PC-9 (cell line): ENCODE measurements around the gene ATP6V1E1. TPM values are rescaled to one million over a fixed set of nuclear protein-coding genes. Genes with fewer than 3 reads are reported as not detected.
"Not testable (repeated sequence)": the region's sequence is repeated elsewhere in the genome, so short reads cannot be mapped to it uniquely, and the experiment has no call there.

Experiments
- BruUV-seq: library from RNA; stranded (reverse); fragments of 400-500 nt; replicated peaks from 2 replicates; lab custom pipeline; 2021; lab: Mats Ljungman, UMichigan
- CTCF ChIA-PET: fragments of 300-600 bp; sonication (Branson Sonifier 250); formaldehyde crosslinking; loops from one replicate; lab custom pipeline; 2022; ENCODE audit warnings: antibody characterized with exemption; lab: Charles Lee
- POLR2A ChIA-PET: fragments of 300-600 bp; sonication (Branson Sonifier 250); formaldehyde crosslinking; loops from one replicate; lab custom pipeline; 2022; ENCODE audit warnings: antibody characterized with exemption; ENCODE audit not compliant: unreplicated experiment; lab: Charles Lee
- DNase-seq, 2 experiments: peaks; one replicate each; pipeline versions ENCODE4 v3.0.0 to v3.0.0-alpha.2; 2015 to 2022; ENCODE audit warnings: mixed read lengths in 1 of 2
- H2AFZ ChIP-seq: fragments of 200-600 bp; sonication (generic); 2 replicates; pipeline ENCODE4 v1.8.1; 2017; ENCODE audit warnings: antibody characterized with exemption
- H3F3A ChIP-seq: fragments of 200-600 bp; sonication (generic); 2 replicates; pipeline ENCODE4 v1.8.1; 2017; ENCODE audit warnings: antibody characterized with exemption, mild to moderate bottlenecking, low read depth; ENCODE audit not compliant: insufficient read depth
- H3K27ac ChIP-seq: fragments of 200-600 bp; sonication (generic); 2 replicates; pipeline ENCODE4 v1.6.1; 2016; ENCODE audit warnings: mixed run types
- H3K27me3 ChIP-seq: fragments of 200-600 bp; sonication (generic); 2 replicates; pipeline ENCODE4 v1.6.1; 2016; ENCODE audit warnings: low read depth, mixed run types; ENCODE audit not compliant: insufficient read depth
- H3K36me3 ChIP-seq: fragments of 200-600 bp; sonication (generic); 2 replicates; pipeline ENCODE4 v1.6.1; 2016; ENCODE audit warnings: low read depth, mixed run types
- H3K4me1 ChIP-seq: fragments of 200-600 bp; sonication (generic); replicated peaks from 2 replicates; pipeline ENCODE4 v1.6.1; 2016; ENCODE audit warnings: mixed run types; ENCODE audit not compliant: insufficient read depth
- H3K4me2 ChIP-seq: fragments of 200-600 bp; sonication (generic); 2 replicates; pipeline ENCODE4 v1.6.1; 2017; ENCODE audit warnings: mixed run types
- H3K4me3 ChIP-seq: fragments of 200-600 bp; sonication (generic); 2 replicates; pipeline ENCODE4 v1.6.1; 2016; ENCODE audit warnings: mixed run types
- H3K79me2 ChIP-seq: fragments of 200-600 bp; sonication (generic); 2 replicates; pipeline ENCODE4 v1.6.1; 2017; ENCODE audit warnings: low read depth, mixed run types
- H3K9me2 ChIP-seq: fragments of 200-600 bp; sonication (generic); 2 replicates; pipeline ENCODE4 v1.8.1; 2017; ENCODE audit warnings: mild to moderate bottlenecking; ENCODE audit not compliant: insufficient read depth
- H3K9me3 ChIP-seq: fragments of 200-600 bp; sonication (generic); 2 replicates; pipeline ENCODE4 v1.8.1; 2016; ENCODE audit warnings: low read depth; ENCODE audit not compliant: insufficient read depth
- H4K20me1 ChIP-seq: fragments of 200-600 bp; sonication (generic); 2 replicates; pipeline ENCODE4 v1.8.1; 2017; ENCODE audit not compliant: insufficient read depth
- CTCF ChIP-seq: fragments of 200-600 bp; sonication (generic); conservative IDR thresholded peaks from 2 replicates; pipeline ENCODE4 v1.6.1; 2017; ENCODE audit warnings: mixed run types, antibody characterized with exemption, mild to moderate bottlenecking, moderate library complexity
- EZH2 ChIP-seq: fragments of 200-600 bp; sonication (generic); IDR thresholded peaks from 2 replicates; pipeline ENCODE4 v1.8.0; 2017; ENCODE audit warnings: antibody characterized with exemption, low read depth
- intact Hi-C: fragments of 100-400 bp; cut with micrococcal nuclease; formaldehyde crosslinking; loops from one replicate; pipeline ENCODE4 v1.10.0; 2022; ENCODE audit not compliant: unreplicated experiment
- total RNA-seq: library from RNA; stranded (reverse); gene quantifications from 2 replicates; pipeline ENCODE4 v1.2.3, GENCODE V29; 2021

Gene ATP6V1E1
- total RNA-seq, 1 experiment from 2014 or later = 58.0 TPM

GRCh38 chr22:17638432-17639246 is 10.1 kb upstream of the ATP6V1E1 start, which contains the start of gene BCL2L13:
BCL2L13 (plus strand) TSS chr22:17638757; CDS start chr22:17655712, 16,955 bp downstream.
- ChIA-PET POLR2A (interaction anchor here (0.6 kb wide), 1 partner anchor 36 kb away, joined by 40 read pairs; no protein-coding TSS in a partner anchor), CTCF (no interaction called here)
- peak within 1 kb of the TSS; percentile 85 for H3K4me2 ChIP-seq
- no peaks in the 10 kb centered on the region for H3K9me2 ChIP-seq
- no peaks in the 10 kb centered on the region for H3K9me3 ChIP-seq
- peaks cover 20% of the 10 kb centered on the region for H3K79me2 ChIP-seq
- TF ChIP-seq CTCF (no peak; the same call in 1 of the 2 replicates), EZH2 (no peak)
- H3K36me3 ChIP-seq = no peaks in the 10 kb centered on the region
- BruUV-seq = TSS peak; percentile 76
- H3K4me3 ChIP-seq = peak within 1 kb of the TSS; percentile 89
- peak; percentile 74 to 79 for DNase-seq
- H3K27me3 ChIP-seq = no peaks in the 10 kb centered on the region
- H3K4me1 ChIP-seq = peaks cover 30% of the 10 kb centered on the region
- peaks cover 31% of the 10 kb centered on the region for H3F3A ChIP-seq
- peak within 1 kb of the TSS; percentile 90 for H3K27ac ChIP-seq
- H2AFZ ChIP-seq = peak within 1 kb of the TSS; percentile 88
- H4K20me1 ChIP-seq = no peaks in the 10 kb centered on the region
- intact Hi-C loops = no loop called here

GRCh38 chr22:17638182-17638431 is 9.6 kb upstream of the ATP6V1E1 start:
- Histone ChIP-seq H3K4me1 (peaks cover 35% of the 10 kb centered on the region), H3K9me3 (no peaks in the 10 kb centered on the region), H3K27ac (peak overlapping the region; percentile 90), H3K9me2 (no peaks in the 10 kb centered on the region), H3K36me3 (no peaks in the 10 kb centered on the region), H3K79me2 (peaks cover 20% of the 10 kb centered on the region), H3F3A (peaks cover 33% of the 10 kb centered on the region), H3K4me2 (peak overlapping the region; percentile 85), H3K4me3 (peak overlapping the region; percentile 89), H4K20me1 (no peaks in the 10 kb centered on the region), H2AFZ (peak overlapping the region; percentile 88), H3K27me3 (no peaks in the 10 kb centered on the region)
- intact Hi-C loops = no loop called here
- DNase-seq = no peak
- TF ChIP-seq CTCF (no peak; the same call in 1 of the 2 replicates), EZH2 (no peak)
- POLR2A ChIA-PET = no interaction called here
- BruUV-seq = no TSS peak
- CTCF ChIA-PET = no interaction called here

GRCh38 chr22:17637490-17638181 is 9.1 kb upstream of the ATP6V1E1 start:
- BruUV-seq = TSS peak; percentile 72
- intact Hi-C loops = no loop called here
- peaks cover 38% of the 10 kb centered on the region for H3F3A ChIP-seq
- H3K27me3 ChIP-seq = no peaks in the 10 kb centered on the region
- H3K9me2 ChIP-seq = no peaks in the 10 kb centered on the region
- POLR2A ChIA-PET = no interaction called here
- peak overlapping the region; percentile 88 for H2AFZ ChIP-seq
- CTCF ChIA-PET = no interaction called here
- no peaks in the 10 kb centered on the region for H3K9me3 ChIP-seq
- H3K27ac ChIP-seq = peak overlapping the region; percentile 90
- DNase-seq = no peak
- H3K36me3 ChIP-seq = no peaks in the 10 kb centered on the region
- no peaks in the 10 kb centered on the region for H4K20me1 ChIP-seq
- peaks cover 40% of the 10 kb centered on the region for H3K4me1 ChIP-seq
- peak overlapping the region; percentile 89 for H3K4me3 ChIP-seq
- peaks cover 20% of the 10 kb centered on the region for H3K79me2 ChIP-seq
- H3K4me2 ChIP-seq = peak overlapping the region; percentile 85
- TF ChIP-seq EZH2 (no peak), CTCF (no peak)

GRCh38 chr22:17636850-17637249 is 8.3 kb upstream of the ATP6V1E1 start:
- intact Hi-C loops, H3K9me2 ChIP-seq, H4K20me1 ChIP-seq, BruUV-seq, H3K4me3 ChIP-seq, POLR2A ChIA-PET, H2AFZ ChIP-seq, DNase-seq, CTCF ChIA-PET, H3K27me3 ChIP-seq, H3K36me3 ChIP-seq, H3K9me3 ChIP-seq: not testable (repeated sequence)
- H3K4me1 ChIP-seq = peaks cover 48% of the 10 kb centered on the region
- H3K79me2 ChIP-seq = peaks cover 20% of the 10 kb centered on the region
- peak overlapping the region; percentile 90 for H3K27ac ChIP-seq
- H3K4me2 ChIP-seq = peak overlapping the region; percentile 85
- H3F3A ChIP-seq = peaks cover 46% of the 10 kb centered on the region
